ENCODE measurements around the gene NAB1.

Gene NAB1

GRCh38 chr2:190655113-190655512 lies 6.2 kb downstream of the NAB1 start:
- no peak for DNase-seq (ENCODE audit: low read depth)
- no peak for TF ChIP-seq CTCF (IDR thresholded peaks at IDR 0.05; ENCODE audit: low read depth, low read length, missing control alignments)
- no peak overlapping the region for H3K4me3 ChIP-seq (ENCODE audit: low read depth, low read length)

GRCh38 chr2:190655570-190655969 lies 6.7 kb downstream of the NAB1 start:
- H3K4me3 ChIP-seq (ENCODE audit: low read depth, low read length), result no peak overlapping the region
- DNase-seq (ENCODE audit: low read depth), result no peak
- no peak for TF ChIP-seq CTCF (IDR thresholded peaks at IDR 0.05; ENCODE audit: low read depth, low read length, missing control alignments)

GRCh38 chr2:190656301-190656700 lies 7.4 kb downstream of the NAB1 start:
- DNase-seq (ENCODE audit: low read depth), result no peak
- no peak for TF ChIP-seq CTCF (IDR thresholded peaks at IDR 0.05; ENCODE audit: low read depth, low read length, missing control alignments)
- H3K4me3 ChIP-seq (ENCODE audit: low read depth, low read length), result no peak overlapping the region

GRCh38 chr2:190657474-190658255 lies 8.8 kb downstream of the NAB1 start:
- no peak for DNase-seq (ENCODE audit: low read depth)
- TF ChIP-seq CTCF (IDR thresholded peaks at IDR 0.05; ENCODE audit: low read depth, low read length, missing control alignments), result no peak
- H3K4me3 ChIP-seq (ENCODE audit: low read depth, low read length), result no peak overlapping the region

- no peak for TF ChIP-seq CTCF (IDR thresholded peaks at IDR 0.05; ENCODE audit: low read depth, low read length, missing control alignments)
- no peak overlapping the region for H3K4me3 ChIP-seq (ENCODE audit: low read depth, low read length)
- DNase-seq (ENCODE audit: low read depth), result no peak
These were observed 10.7 kb downstream of the NAB1 start for GRCh38 chr2:190659553-190659952.

GRCh38 chr2:190662754-190663153 lies 13.9 kb downstream of the NAB1 start:
- no peak for TF ChIP-seq CTCF (IDR thresholded peaks at IDR 0.05; ENCODE audit: low read depth, low read length, missing control alignments)
- DNase-seq (ENCODE audit: low read depth), result no peak
- no peak overlapping the region for H3K4me3 ChIP-seq (ENCODE audit: low read depth, low read length)

- no peak for TF ChIP-seq CTCF (IDR thresholded peaks at IDR 0.05; ENCODE audit: low read depth, low read length, missing control alignments)
- no peak overlapping the region for H3K4me3 ChIP-seq (ENCODE audit: low read depth, low read length)
- no peak for DNase-seq (ENCODE audit: low read depth)
These were observed 14.5 kb downstream of the NAB1 start for GRCh38 chr2:190663348-190663747.

All from GM12864 (cell line).